ENCODE data around the gene CEACAM4.

The CEACAM4 gene

GRCh38 chr19:41617941-41618730 lies 8.7 kb downstream of the CEACAM4 start:
- no peak overlapping the region for H3K4me3 ChIP-seq (ENCODE audit: low read depth, low read length)

- no peak overlapping the region for H3K4me3 ChIP-seq (ENCODE audit: low read depth, low read length)
Observed at GRCh38 chr19:41616792-41617621, 9.9 kb downstream of the CEACAM4 start.

- no peak overlapping the region for H3K4me3 ChIP-seq (ENCODE audit: low read depth, low read length)
Observed at GRCh38 chr19:41615207-41615606, 11.7 kb downstream of the CEACAM4 start.

GRCh38 chr19:41612483-41612882 lies 14.4 kb downstream of the CEACAM4 start:
- H3K4me3 ChIP-seq (ENCODE audit: low read depth, low read length) = no peak overlapping the region

- no peak overlapping the region for H3K4me3 ChIP-seq (ENCODE audit: low read depth, low read length)
Observed at GRCh38 chr19:41610789-41611188, 16.1 kb downstream of the CEACAM4 start.

- no peak overlapping the region for H3K4me3 ChIP-seq (ENCODE audit: low read depth, low read length)
Observed at GRCh38 chr19:41607668-41608067, 19.2 kb downstream of the CEACAM4 start.

- H3K4me3 ChIP-seq (ENCODE audit: low read depth, low read length) = no peak overlapping the region
Observed at GRCh38 chr19:41606215-41606837, 20.5 kb downstream of the CEACAM4 start.

GRCh38 chr19:41604831-41605230 lies 22.0 kb downstream of the CEACAM4 start:
- H3K4me3 ChIP-seq (ENCODE audit: low read depth, low read length) = no peak overlapping the region

- H3K4me3 ChIP-seq (ENCODE audit: low read depth, low read length) = no peak overlapping the region
Observed at GRCh38 chr19:41601771-41602170, 25.1 kb downstream of the CEACAM4 start.

GRCh38 chr19:41599175-41599966 lies 27.5 kb downstream of the CEACAM4 start:
- no peak overlapping the region for H3K4me3 ChIP-seq (ENCODE audit: low read depth, low read length)

- H3K4me3 ChIP-seq (ENCODE audit: low read depth, low read length) = no peak overlapping the region
Observed at GRCh38 chr19:41597600-41598041, 29.3 kb downstream of the CEACAM4 start.

- H3K4me3 ChIP-seq (ENCODE audit: low read depth, low read length) = no peak overlapping the region
Observed at GRCh38 chr19:41595890-41596280, 31.0 kb downstream of the CEACAM4 start.

GRCh38 chr19:41595258-41595889 lies 31.5 kb downstream of the CEACAM4 start:
- no peak overlapping the region for H3K4me3 ChIP-seq (ENCODE audit: low read depth, low read length)

GRCh38 chr19:41591951-41592562 lies 34.8 kb downstream of the CEACAM4 start:
- H3K4me3 ChIP-seq (ENCODE audit: low read depth, low read length) = no peak overlapping the region

- H3K4me3 ChIP-seq (ENCODE audit: low read depth, low read length) = no peak overlapping the region
Observed at GRCh38 chr19:41590936-41591335, 35.9 kb downstream of the CEACAM4 start.

- no peak overlapping the region for H3K4me3 ChIP-seq (ENCODE audit: low read depth, low read length)
Observed at GRCh38 chr19:41589371-41589770, 37.5 kb downstream of the CEACAM4 start.

- no peak overlapping the region for H3K4me3 ChIP-seq (ENCODE audit: low read depth, low read length)
Observed at GRCh38 chr19:41588497-41589209, 38.2 kb downstream of the CEACAM4 start.

GRCh38 chr19:41587838-41588210 lies 39.0 kb downstream of the CEACAM4 start:
- no peak overlapping the region for H3K4me3 ChIP-seq (ENCODE audit: low read depth, low read length)

GRCh38 chr19:41587101-41587837 lies 39.6 kb downstream of the CEACAM4 start:
- H3K4me3 ChIP-seq (ENCODE audit: low read depth, low read length) = no peak overlapping the region
